ENCODE measurements around the gene NLN. TPM values are rescaled to one million over a fixed set of nuclear protein-coding genes. Genes with fewer than 3 reads are reported as not detected.

Gene NLN
- total and polyA plus RNA-seq, 2 of the 13 experiments (the other 11 are each of a cell fraction or from before 2014, with no cell fraction given), result 11.9 to 36.7 TPM

DNA sequence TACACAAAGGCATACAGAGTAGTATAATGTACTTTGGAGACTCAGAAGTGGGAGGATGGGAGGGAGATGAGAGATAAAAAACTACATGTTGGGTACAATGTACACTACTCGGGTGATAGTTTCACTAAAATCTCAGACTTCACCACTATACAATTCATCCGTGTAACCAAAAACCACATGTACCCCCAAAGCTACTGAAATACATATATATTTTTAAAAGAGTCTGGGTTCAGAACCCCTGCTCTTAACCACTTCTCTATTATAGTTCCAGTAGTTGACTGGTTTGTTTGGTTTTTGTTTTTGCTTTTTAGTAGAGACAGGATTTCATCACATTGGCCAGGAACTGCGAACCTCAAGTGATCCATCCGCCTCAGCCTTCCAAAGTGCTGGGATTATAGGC lies 22.7 kb upstream of the NLN start:
- no peak for ATAC-seq
- no peak for DNase-seq (ENCODE audit: low spot score)
- Histone ChIP-seq H3K79me2 (ENCODE audit: insufficient read depth, low read length) (no peaks in the 10 kb centered on the region), H3K4me3 (replicated peaks in 1 of 3; ENCODE audit: insufficient read depth in 1 of 3, low read depth in 2 of 3, low read length in 3 of 3) (no peak overlapping the region), H4K20me1 (ENCODE audit: insufficient read depth, low read length) (no peaks in the 10 kb centered on the region), H3K4me1 (ENCODE audit: insufficient read depth, low read length) (peaks cover 10% of the 10 kb centered on the region), H3K4me2 (ENCODE audit: low read depth, low read length) (no peak overlapping the region), H3K27me3 (ENCODE audit: control insufficient read depth in 1 of 2, insufficient read depth in 2 of 2, low read length in 2 of 2) (no peaks in the 10 kb centered on the region), H3K36me3 (replicated peaks in 1 of 2; ENCODE audit: control insufficient read depth in 1 of 2, insufficient read depth in 2 of 2, low read length in 2 of 2) (peaks cover 3 to 19% of the 10 kb centered on the region in 2 experiments; a peak in 3 of 5 replicates), H3K9me3 (ENCODE audit: low read length) (no peaks in the 10 kb centered on the region), H3K9ac (ENCODE audit: insufficient read depth, low read depth, low read length) (no peak overlapping the region), H2AFZ (ENCODE audit: low read length) (no peak overlapping the region), H3K27ac (ENCODE audit: extremely low read length, insufficient read depth, low read length) (no peak overlapping the region)
- FAIRE-seq, result no peak
- BruUV-seq (replicated peaks), result no TSS peak
- in situ Hi-C loops (cut with HindIII; ENCODE audit: extremely low pct_ligation_motif_present, low pct_unique_long_range_greater_than_20kb) (no loop called here), intact Hi-C loops (cut with micrococcal nuclease; ENCODE audit: unreplicated experiment) (no loop called here)
- WGBS (ENCODE audit: low lambda C conversion rate), result 99% methylated on average over 4 of the region's 4 CpGs
- TF ChIP-seq ZNF704 (CRISPR knock-in tag; IDR thresholded peaks at IDR 0.05; ENCODE audit: borderline replicate concordance) (no peak), SMARCE1 (IDR thresholded peaks at IDR 0.05; ENCODE audit: borderline replicate concordance) (no peak)
- POLR2A ChIA-PET, result no interaction called here
- CTCF ChIA-PET (ENCODE audit: low intra/inter-chr PET ratio, low total read pairs), result no interaction called here

DNA sequence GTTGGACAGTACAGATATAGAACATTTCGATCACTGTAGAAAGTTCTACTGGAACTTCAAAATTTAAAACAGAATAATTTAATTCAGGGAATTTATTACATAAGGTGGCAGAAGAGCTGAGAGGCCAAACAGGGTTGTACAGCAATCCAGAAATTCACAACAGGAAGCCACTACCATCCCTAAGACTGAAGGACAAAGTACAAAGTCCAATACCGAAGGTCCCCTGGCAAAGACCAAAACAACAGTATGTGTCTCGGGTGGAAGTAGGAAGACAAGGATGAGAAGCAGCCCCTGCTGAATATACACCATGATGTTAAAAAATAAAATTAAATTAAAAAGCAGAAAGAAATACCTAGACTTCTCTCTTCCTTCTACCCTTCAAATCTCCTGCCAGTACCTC lies 20.0 kb upstream of the NLN start:
- intact Hi-C loops (cut with micrococcal nuclease; ENCODE audit: unreplicated experiment) (no loop called here), in situ Hi-C loops (cut with HindIII; ENCODE audit: extremely low pct_ligation_motif_present, low pct_unique_long_range_greater_than_20kb) (no loop called here)
- Histone ChIP-seq H3K9ac (ENCODE audit: insufficient read depth, low read depth, low read length) (no peak overlapping the region), H4K20me1 (ENCODE audit: insufficient read depth, low read length) (no peaks in the 10 kb centered on the region), H2AFZ (ENCODE audit: low read length) (no peak overlapping the region), H3K4me3 (replicated peaks in 1 of 3; ENCODE audit: insufficient read depth in 1 of 3, low read depth in 2 of 3, low read length in 3 of 3) (no peak overlapping the region), H3K9me3 (ENCODE audit: low read length) (no peaks in the 10 kb centered on the region), H3K27me3 (ENCODE audit: control insufficient read depth in 1 of 2, insufficient read depth in 2 of 2, low read length in 2 of 2) (no peaks in the 10 kb centered on the region), H3K27ac (ENCODE audit: extremely low read length, insufficient read depth, low read length) (peak overlapping the region; percentile 48), H3K4me1 (ENCODE audit: insufficient read depth, low read length) (peaks cover 15% of the 10 kb centered on the region), H3K36me3 (replicated peaks in 1 of 2; ENCODE audit: control insufficient read depth in 1 of 2, insufficient read depth in 2 of 2, low read length in 2 of 2) (peaks cover 2 to 14% of the 10 kb centered on the region in 2 experiments; a peak in 3 of 5 replicates), H3K79me2 (ENCODE audit: insufficient read depth, low read length) (no peaks in the 10 kb centered on the region), H3K4me2 (ENCODE audit: low read depth, low read length) (no peak overlapping the region; the same call in 1 of the 2 replicates)
- WGBS (ENCODE audit: low lambda C conversion rate), result 78% methylated on average over 3 of the region's 3 CpGs
- DNase-seq (ENCODE audit: low spot score), result no peak
- BruUV-seq (replicated peaks), result no TSS peak
- ChIA-PET CTCF (ENCODE audit: low intra/inter-chr PET ratio, low total read pairs) (no interaction called here), POLR2A (no interaction called here)
- FAIRE-seq, result no peak
- ATAC-seq, result no peak
- TF ChIP-seq IKZF1 (IDR thresholded peaks at IDR 0.05) (no peak), ZBTB7A (CRISPR knock-in tag; IDR thresholded peaks at IDR 0.05) (no peak), ZNF790 (CRISPR knock-in tag; IDR thresholded peaks at IDR 0.05; ENCODE audit: borderline replicate concordance) (no peak), ZNF280D (CRISPR knock-in tag; IDR thresholded peaks at IDR 0.05) (no peak), ZNF44 (CRISPR knock-in tag; IDR thresholded peaks at IDR 0.05) (no peak), EZH2 (conservative IDR thresholded peaks at IDR 0.05; ENCODE audit: low read depth, low read length) (no peak), MEIS2 (CRISPR knock-in tag; IDR thresholded peaks at IDR 0.05) (no peak), ZNF724P (CRISPR knock-in tag; IDR thresholded peaks at IDR 0.05; ENCODE audit: borderline replicate concordance) (no peak), PTBP1 (IDR thresholded peaks at IDR 0.05; ENCODE audit: low read depth, low read length, poor library complexity, severe bottlenecking) (no peak), PAX8 (CRISPR knock-in tag; IDR thresholded peaks at IDR 0.05; ENCODE audit: borderline replicate concordance) (no peak), NCOR1 (IDR thresholded peaks at IDR 0.05; ENCODE audit: borderline replicate concordance, low read length) (0 out of 2 replicates have a peak, but pooled peaks have one; percentile 39), SIX4 (CRISPR knock-in tag; IDR thresholded peaks at IDR 0.05) (no peak), GATAD1 (CRISPR knock-in tag; IDR thresholded peaks at IDR 0.05) (no peak), NCOA5 (CRISPR knock-in tag; IDR thresholded peaks at IDR 0.05) (no peak)

All from HepG2 (cell line).